HG03039 (cell line): ENCODE data around the gene HIVEP1.

Experiments used
- ATAC-seq: cut with Tn5 transposase; IDR thresholded peaks from one replicate; pipeline ENCODE4 v1.9.1; 2021; ENCODE audit warnings: mild to moderate bottlenecking, moderate library complexity; ENCODE audit not compliant: unreplicated experiment

Gene HIVEP1

DNA sequence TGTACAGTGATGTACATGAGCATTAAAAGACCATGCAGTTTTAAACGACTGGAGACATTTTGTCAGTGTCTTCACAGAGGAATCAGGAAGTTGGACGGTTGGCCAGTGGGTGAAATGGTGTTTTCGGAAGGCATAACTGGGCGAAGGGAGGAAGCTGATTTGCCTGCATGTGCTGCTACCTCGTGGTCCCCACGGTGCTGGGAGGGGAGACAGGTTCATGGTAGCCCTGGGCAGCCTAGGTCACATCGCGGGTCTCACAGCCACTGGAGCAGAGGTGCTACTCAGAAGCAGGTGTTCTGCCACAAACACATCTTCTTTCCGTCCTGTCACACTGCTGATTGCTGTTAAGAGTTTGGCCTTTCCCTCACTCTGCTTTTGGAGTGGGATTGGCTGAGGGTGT is 35.2 kb downstream of the HIVEP1 start:
- no peak for ATAC-seq

DNA sequence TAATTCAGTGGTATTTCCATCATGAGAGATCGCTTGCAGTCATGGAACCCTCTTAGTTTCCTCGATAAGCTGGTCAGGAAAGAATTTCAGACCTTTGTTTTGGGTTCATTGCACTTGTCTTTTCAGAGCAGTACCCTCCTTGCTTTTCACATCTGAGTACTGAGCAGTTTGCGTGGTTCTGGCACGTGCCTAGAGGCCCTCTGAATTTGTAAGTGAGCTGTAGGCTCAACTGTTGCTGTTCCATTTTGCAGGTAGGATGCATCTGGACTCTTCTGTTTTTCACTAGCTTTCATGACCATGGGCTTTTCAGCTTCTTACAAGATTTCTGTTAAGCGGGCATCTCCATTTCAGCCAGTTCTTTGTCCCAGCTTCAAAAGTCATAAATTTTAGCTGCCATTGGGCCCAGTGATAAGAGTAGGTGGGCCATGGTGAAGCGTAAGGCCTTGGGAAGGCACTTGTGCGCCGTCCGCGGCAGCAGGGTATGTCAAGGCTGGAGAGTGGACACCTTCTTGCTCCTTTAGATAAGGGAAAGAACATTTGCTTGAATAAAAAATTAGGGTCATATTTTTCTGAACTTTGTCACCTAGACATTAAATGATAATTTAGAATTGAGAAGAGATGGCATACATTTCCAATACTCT is 35.8 kb downstream of the HIVEP1 start:
- no peak for ATAC-seq

DNA sequence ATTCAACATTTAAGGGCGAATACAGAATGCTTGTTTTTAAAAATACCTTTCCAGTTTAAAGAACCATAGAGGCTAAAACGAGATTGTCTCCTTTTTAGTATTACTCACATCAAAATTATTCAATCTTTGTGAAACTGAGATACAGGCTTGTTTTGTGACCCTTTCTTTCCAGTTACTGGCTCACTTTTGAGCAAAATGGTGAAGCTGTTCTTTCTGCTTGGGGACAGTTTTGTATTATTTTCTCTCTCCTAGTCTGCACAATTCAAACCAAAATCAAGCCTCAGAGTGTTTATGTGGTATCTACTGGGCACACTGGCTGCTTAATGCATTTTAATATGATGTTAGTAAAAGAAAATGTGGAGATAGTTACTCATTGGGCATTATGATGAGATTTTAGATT is 36.5 kb downstream of the HIVEP1 start:
- ATAC-seq: no peak

DNA sequence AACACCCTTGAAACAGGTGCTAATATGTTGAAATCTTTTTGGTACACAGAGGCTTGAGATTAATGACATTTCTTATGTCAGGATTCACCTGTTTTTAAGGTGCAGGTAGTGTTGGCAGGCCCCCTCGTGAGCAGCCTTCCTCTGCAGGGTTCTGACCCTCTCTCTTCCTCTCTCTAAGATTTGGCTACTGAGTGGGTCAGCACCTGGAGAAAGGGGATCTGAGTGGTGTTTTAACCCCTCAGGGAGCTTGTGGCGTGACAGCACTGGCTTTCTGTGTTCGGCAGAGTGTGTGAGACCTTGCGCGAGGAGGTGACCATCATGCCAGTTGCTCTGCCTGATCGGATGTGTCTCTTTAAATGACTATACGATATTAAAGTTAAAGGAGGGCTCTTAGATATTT is 37.1 kb downstream of the HIVEP1 start:
- ATAC-seq: no peak

DNA sequence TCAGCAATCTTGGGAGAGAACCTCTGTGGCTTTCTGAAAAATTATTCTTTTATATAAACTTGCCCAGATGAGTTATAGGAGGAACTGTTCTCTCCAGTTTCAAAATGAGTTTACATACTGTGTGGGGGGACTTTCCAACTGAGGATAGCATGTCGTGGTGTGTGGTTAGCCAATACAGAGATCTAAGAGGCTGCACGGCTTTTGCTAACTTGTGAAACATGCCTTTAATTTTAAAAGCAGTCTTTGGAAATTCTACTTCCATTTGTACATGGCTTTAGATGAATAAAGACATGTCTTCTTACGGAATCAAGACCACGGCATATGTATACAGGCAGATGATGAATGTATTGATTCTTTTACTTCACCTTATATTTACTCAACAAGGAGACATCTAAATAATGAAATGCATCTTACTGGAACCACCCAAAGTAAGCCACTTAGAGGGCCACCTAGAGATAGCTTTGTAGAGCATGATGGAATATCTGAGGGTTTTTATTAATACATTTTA is 39.8 kb downstream of the HIVEP1 start:
- ATAC-seq: peak; percentile 64

DNA sequence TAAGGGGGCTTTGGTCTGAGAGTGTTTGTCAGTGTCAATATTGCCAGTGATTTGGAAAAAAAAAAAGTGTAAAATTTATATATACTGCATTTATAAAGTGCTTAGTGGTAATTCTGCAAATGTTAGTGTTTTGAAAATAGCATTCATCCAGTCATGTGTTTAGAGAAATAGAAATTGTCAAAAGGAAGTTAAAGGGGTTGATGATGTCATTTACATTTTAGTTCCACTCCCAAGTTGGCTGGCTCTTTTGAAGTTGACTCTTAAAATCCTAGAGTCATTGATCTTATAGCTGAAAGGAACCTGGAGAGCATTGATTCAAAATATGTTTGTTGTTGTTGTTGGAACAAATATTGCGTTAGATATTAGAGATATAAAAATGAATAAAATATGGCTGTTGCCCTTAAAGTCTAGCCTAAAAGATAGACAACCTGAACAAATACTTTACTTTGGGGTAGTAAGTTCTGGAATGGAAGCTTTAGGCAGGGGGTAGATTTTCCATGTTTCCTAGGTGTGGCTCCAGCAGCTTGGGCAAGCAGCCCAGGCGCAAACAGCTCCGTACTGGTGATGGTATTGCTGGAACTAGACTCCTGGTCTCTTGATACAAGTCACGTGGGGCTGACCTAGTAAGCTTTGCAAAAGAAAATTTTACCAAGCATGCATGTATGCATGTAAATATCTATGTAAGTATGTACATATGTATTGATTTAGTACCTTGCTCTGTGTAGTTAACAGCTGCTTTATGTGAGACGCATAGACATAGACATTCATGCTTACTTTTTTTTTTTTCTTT is 46.3 kb downstream of the HIVEP1 start:
- no peak for ATAC-seq

DNA sequence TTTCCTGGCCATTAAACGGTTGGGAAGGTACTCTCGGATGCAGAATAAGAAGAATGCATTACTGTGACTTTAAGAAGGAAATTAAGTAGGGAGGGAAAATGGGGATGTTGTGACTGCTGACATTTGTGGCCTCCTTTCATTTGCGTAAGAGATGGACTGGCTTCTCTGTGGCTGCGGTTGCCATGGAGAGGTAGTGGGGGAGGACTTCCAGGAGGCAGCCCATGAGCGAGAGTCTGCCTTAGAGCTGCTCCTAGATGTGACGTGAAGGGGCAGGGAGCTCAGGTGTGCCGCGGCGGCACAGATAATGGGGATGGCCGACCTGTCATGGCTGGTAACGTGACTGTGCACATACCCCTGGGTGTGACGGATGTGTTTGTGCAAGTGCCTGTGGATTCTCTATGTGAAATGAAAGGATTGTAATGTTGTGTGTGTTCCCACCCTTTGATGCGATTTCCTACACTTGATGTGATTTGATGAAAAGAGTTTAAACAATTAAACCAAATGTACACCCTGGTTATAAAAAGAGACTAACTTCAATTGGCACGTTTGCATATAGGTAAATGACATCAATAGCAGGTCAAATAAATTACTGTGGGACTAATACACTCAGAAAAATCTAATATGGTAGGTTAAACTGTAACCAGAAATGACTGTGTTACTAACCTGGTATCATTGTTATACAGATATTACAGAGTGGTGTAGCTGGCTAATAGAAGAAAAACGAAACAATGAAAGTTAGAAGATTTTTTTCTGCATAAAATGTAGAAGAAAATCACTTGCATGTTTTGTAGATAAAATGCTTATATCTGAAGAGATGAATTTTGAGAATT is 48.9 kb downstream of the HIVEP1 start:
- peak; percentile 77 for ATAC-seq

DNA sequence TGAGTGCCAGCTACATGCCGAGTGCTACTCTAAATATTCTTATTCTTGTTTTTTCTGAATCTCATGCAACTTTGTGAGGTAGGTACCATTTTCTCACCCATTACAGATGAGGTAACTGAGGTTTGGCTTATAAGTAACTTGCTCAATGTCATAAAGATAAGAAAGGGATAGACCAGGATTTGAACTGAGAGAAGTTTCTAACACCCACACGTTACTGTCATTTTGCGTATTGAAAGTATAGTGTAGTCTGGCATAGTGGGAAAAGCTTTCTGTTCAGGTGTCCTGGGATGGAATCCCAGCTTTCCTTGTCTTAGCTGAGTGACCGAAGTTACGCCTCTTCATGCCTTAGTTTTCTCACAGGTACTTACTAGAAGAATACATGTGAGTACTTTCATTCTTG is 50.5 kb downstream of the HIVEP1 start:
- no peak for ATAC-seq

DNA sequence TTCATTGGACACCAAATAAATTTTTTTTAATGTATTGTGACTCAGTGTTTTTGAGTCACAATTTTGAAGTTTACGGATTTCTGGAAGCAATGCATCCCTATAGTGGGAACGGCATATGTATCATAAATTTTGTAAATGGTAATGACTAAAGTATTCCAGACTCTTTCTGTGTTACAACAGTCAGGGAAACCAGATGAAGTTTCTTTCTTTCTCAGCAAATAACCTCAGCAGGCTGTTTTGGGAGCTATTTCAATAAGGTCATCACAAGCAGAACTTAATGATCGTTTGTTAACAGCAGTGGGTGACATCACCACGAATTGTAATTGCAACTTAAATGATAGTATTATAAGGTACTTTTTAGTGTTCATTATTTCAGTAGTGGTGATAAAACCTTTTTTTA is 52.0 kb downstream of the HIVEP1 start:
- ATAC-seq: no peak

DNA sequence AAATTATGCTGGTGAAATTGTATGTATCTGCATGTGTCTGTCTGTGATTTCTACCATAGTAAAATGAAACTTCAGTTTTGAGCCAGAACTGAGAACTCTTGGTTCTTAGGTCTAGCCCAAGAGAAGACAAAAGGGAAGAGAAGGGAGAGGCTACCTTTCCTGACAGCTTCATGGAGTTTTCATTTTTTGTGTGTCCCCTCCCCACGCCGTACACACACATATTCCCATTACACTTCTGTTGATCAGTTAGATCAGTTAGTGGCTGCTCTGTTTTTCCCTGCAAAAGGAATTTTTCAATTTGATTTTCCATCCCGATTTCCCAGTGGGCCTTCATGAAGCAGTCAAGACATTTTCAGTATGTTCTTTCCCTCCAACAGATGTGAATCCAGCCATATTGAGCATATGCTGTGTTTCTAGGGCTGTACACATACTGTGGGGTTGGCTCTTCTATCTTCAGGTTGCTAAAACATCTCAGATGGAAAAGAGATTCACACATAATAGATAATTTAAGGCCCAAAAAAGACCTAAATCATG is 52.5 kb downstream of the HIVEP1 start:
- ATAC-seq: no peak

DNA sequence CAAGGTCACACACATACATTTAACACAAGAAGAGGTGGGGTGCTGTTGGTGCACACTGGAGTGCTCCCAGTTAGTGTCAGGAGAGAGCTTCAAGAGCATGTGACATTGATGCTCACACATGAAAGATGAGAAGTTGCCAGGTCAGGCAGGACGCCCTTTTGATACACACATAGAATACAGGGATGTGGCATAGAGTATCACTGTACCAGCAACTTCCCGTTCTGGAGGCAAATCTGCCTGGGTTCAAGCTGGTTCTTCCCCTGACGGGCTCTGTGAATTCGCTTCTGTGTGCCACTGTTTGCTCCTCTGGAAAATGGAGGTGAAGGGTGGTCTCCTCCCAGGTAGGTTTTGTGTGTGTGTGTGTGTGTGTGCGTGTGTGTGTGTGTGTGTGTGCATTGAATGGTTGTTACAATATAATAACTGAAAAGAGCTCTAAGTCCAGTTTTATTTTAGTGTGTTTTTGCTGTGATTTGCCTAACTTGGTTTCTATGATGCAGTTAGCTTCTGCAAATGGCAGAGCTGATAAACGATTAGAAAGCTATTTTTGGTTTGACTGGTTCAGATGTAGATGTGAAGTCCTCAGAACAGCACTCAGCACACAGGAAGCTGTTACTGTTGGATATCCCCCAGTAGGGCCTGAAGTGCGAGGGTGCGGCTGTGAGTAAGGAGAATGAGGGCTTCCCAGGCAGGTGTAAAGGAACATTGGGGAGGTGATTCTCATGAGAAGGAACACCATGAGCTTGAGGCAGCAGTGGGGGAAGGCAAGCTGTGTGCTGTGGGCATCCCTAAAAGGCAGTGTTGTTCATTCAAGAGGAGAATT is 53.4 kb downstream of the HIVEP1 start:
- ATAC-seq: no peak

DNA sequence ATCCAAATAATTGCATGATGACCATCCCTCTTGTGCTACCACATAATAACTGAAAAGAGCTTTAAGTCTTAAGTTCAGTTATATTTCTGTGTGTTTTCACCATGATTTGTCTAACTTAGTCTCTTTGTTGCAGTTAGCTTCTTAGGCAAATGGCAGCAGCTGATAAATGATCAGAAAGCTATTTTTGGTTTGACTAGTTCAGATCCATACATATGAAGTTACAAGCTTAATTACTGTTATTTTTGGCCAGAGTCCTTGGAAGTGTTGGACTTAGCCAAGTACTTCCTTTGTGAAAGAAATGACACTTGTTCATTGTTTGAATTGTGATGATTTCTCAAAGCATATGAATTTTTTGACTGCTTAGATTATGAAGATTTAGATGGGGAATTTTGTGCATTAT is 54.2 kb downstream of the HIVEP1 start:
- no peak for ATAC-seq

DNA sequence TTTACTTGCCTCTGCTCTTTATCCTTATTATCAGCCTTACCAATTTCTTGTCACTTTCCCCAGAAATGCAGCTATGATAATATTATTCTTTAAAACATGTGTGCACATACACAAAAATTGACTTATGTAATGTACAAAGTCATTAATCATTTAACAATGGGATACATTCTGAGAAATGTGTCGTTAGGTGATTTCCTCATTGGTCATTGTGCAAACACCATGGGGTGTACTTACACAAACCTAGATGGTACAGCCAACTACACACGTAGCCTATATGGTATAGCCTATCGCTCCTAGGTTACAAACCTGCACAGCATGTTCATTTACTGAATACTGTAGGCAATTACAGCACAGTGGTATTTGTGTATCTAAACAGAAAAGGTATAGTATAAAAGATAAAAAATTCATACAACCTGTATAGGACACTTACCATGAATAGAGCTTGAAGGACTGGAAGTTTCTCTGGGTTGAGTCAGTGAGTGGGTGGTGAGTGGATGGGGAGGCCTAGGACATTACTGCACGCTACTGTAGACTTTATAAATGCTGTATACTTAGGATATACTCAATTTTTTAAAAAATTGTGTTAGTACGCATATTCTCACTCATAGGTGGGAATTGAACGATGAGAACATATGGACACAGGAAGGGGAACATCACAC is 56.9 kb downstream of the HIVEP1 start:
- no peak for ATAC-seq

DNA sequence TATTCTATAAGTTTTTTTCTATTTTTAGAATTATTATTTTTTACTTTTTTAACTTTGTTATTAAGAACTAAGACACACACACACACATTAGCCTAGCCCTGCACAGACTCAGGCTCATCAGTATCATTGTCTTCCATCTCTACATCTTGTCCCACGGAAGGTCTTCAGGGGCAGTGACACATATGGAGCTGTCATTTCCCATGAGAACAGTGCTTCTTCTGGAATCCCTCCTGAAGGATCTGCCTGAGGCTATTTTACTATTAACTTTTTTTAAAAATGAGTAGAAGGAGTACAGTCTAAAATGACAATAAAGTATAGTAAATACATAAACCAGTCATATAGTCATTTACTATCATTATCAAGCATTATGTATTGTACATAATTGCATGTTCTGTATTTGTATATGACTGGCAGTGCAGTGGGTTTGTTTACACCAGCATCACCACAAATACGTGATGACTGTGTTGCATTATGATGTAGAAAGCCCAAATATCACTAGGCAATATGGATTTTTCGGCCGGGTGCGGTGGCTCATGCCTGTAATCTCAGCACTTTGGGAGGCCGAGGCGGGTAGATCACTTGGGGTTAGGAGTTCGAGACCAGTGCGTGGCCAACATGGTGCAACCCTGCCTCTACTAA is 57.9 kb downstream of the HIVEP1 start:
- ATAC-seq: no peak

DNA sequence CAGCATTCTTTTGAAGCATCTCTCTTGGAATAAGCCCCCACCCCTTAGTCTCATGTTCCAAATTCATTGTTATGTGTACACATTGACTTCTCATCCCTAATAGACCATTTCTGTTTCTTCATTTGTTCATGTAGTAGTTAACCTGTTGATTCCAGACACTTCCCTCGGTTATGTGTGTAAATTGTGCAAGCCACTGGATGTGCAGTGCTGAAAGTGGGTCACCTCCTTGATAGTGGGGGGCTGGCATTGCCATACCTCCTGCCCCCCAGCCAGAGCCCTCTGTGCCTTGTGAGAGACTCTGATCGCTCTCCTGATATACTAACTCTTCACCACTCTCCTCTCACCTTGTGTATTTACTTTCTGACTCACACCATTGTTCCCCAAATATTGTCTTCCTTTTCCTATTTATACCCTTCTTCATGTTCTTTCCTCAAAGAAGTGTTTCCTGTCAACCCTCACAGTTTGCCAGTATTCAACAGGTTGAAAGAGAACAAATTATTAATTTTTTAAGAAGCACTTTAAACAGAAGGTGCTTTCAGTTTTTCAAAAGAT is 59.0 kb downstream of the HIVEP1 start:
- no peak for ATAC-seq

DNA sequence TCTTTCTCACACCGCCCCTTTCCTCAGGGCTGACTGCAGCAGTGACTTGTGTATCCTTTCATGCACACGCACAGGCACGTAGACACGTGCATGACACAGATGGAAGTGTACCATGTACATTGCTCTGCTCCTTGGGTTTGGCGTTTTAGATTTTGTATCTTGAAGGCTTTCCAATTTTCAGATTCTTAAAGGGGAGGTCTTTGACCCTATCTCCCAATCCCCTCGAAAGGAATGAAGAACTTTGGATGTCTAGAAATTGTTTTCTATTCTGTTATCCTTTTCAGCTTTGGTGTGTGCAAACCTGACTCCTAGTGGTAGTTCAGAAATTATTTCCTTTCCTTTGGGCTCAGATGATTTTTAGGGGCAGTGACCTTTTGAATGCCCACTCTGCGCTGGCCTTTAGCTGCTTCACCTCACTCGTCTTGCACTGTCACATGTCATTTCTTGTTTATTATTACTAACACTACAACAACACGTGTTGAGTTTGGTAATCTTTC is 63.0 kb downstream of the HIVEP1 start:
- no peak for ATAC-seq

DNA sequence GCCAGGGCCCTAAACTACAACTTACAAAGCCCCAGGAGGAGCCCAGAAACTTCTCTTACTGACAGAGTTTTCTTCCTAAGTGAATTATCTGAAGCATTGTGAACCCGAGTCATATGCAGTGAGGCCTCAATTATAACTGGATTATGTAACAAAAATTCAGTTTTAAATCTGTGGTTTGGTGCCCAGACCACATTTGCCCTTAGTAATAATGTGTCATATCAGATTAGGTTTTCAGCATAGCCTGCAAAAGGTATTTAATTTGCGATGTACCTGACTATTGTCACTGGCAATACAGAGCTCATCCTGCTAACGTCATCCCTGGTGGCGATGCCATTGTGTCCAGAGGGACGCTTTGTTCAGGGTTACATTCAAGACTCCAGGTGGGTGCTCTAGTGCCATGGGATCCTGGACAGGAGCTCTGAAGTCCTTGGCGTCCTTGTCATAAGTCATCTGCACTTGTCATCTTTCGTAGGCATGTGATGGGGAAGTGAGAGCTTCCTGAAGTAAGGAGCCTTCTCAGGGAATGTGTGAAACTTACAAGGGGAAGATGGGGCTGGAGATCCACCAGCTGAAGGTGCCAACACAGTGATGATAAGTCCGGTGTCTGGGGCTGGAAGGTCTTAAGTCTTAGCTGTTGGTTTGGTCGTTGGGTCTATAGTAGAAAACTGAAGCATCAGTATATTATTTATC is 65.1 kb downstream of the HIVEP1 start:
- ATAC-seq: no peak

DNA sequence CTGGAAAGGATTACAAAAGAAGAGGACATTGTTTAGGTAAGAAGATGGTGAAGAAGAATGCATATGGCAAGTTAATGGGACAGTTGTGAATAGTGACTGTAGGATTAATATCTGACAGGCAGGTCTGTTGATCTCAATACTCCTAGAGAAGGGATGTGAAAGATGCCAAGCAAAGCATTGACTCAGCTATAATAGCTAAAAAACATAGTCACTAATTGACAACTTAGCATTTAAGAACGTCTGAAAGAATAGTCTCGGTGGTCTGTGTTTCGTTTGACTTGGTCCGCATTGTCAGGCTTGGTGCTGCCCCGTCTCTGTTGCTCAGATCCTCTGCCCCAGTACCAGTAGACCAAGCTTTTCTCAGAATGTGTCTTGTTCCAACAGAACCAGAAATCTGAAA is 65.9 kb downstream of the HIVEP1 start:
- ATAC-seq: no peak
